COLO668 (cell line): ENCODE results near the gene PLCD1.

Source experiments
- DNase-seq: peaks from one replicate; lab custom pipeline; 2025; ENCODE audit not compliant: unreplicated experiment; lab: John Stamatoyannopoulos, UW

PLCD1 gene

GRCh38 chr3:37967260-37967881, 62.1 kb downstream of the PLCD1 start:
- peak; percentile 52 for DNase-seq

DNA sequence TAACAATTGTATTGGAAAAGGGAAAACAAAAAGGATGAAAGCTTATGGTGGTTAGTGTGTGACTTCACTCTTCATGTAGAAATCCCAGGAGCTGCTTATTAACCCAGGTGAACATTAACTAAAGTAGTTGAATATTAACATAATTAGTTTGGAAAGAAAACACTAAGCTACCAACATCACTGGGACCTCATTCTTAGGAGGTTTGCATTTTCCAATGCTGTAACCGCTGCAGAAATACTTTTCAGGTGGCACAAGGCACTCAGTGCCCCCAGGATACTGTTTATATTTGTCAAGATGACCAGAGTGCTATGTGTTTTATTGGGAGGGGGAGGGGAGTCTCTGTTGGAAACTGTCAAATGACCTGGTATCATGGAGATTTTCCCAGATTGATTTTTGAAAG, 64.7 kb downstream of the PLCD1 start:
- no peak for DNase-seq

DNA sequence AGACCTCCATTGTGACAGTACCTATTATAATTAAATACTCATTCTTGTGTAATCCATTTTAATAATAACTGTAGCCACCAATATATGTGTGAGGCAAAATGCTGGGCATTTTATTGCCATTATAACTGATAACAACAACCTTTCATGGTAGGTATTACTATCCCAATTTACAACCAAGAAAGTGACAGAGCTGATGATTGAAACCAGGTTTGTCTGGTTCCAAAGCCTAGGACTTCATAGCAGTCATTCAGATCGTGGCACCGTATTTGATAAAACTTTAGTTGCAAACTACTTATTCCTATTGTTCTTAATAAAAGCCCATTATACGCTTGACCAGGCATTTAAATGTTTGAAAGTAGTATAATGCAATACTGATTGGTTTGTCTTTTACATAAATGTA, 65.3 kb downstream of the PLCD1 start:
- DNase-seq = no peak

DNA sequence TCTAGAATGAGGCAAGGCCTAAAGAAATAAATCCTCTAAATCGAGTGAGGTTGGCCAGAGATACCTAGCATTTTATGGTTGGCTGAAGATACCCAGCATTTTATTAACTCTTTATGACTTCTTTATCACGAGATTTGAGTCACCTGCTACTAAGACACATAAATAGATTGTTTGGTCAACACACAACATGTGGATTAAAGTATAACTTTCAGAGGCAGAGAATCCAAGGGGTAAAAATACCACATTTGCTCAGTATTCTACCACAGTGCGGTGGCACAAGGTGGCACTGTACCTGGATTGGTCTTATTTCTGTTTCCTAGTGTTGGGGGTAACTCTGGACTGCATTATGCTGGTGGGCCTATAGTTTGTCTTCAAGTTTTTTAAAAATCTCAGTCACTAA, 65.8 kb downstream of the PLCD1 start:
- no peak for DNase-seq

DNA sequence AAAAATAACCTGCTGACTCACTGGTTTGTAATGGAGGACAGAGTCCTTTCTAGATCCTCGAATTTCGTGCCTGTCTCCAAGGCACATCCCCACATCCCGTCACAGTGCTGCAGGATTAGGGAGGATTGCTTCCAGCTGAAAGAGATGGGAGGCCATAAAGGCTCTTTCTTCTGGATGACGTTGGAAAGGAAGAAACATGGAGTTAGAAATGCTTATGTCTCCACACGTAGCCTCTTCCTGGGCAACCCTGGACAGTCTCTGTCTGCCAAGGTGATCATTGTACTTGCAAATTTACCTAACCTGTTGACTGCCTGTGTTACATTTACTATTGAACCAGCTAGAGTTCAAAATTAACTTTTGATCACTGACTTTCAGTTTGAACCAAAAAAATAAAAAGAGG, 66.4 kb downstream of the PLCD1 start:
- DNase-seq = no peak

- DNase-seq = no peak
These were observed 67.6 kb downstream of the PLCD1 start for GRCh38 chr3:37961622-37962431.

DNA sequence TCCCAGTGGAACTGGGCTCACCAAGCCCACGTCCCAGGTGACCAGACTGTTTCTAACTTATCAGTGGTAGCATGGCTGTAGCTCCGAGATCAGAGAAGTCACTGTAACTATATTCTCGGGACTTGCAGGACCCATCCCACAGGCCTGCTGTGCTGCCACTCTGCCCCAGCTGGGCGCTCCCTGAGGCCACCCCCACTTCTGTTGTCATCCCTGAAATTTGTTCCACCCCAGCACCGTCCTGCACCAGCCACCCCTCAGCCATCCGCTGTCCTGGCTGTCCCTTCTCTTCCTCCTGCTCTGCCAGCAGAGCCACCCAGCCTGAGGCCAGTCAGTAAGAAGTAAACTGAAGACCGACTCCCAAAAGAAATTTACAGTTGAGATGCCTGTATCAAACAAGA, 71.9 kb downstream of the PLCD1 start:
- DNase-seq = no peak
